Measurements from ENCODE around the gene AMH.

- no peak for TF ChIP-seq TAF1 (IDR thresholded peaks at IDR 0.05; ENCODE audit: borderline replicate concordance, insufficient read depth, low read length)
- TF ChIP-seq POLR2AphosphoS5 (IDR thresholded peaks at IDR 0.05; ENCODE audit: low read depth, low read length): no peak
These were observed 33.1 kb downstream of the AMH start, which contains the start of gene PEAK3 for GRCh38 chr19:2282062-2282861.
